NCI-H2029 treated with DMSO at 0.1 percent for 48 hours (cell line): ENCODE data around the gene HEATR5B.

Source experiments
- DNase-seq: peaks from one replicate; lab custom pipeline; 2025; lab: John Stamatoyannopoulos, UW

Gene HEATR5B

DNA sequence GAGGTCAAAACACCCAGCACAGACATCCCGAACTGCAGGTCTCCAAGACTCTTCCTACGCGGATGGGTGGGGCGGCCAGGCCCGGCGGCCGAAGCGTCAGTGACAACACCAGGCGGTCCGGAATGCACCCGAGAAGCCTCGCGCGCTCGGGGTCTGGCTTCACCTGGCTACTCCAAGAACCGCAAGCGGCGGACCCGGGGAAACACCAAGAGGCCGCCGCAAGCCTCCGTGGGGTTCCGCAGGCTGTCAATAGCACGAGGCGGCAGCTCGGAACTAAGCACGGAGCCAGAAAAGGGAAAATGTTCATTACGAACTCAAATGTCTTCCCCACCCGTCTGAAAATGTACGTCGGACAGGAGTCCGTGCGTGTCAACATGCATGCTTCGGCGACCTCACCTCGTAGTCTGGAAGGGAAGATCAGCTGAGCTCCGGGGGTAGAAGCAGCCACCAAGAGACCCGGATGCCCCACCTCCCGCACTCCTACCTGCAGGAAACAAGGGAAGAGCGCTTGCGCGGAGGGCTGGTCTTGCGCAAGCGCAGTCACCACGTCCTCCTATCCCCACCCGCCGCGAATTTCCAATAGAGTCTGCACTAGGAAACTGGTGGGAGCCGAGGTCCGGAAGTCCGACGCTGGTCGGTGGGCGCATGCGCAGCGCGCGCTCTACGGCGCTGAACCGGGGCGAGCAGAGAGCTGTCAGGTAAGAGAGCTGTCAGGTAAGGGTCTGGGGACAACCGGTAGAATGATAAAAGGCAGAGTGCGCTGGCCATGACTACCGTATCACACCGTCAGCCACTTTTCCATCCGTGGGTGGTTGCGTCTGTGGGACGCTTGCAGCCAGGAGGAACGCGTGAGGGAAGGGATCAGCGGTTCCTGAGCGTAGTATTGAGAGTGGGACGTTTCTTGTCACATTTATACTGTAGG is at the start of gene HEATR5B, which contains the start of gene GPATCH11:
Gene HEATR5B, minus strand, starts transcription at position 500 of the 922 bp plus-strand sequence. CDS start 958 bp downstream, outside the sequence.
Gene GPATCH11, plus strand, starts transcription at position 646 of the 922 bp plus-strand sequence. CDS start 3,864 bp downstream, outside the sequence.
- peak; percentile 88 for DNase-seq

DNA sequence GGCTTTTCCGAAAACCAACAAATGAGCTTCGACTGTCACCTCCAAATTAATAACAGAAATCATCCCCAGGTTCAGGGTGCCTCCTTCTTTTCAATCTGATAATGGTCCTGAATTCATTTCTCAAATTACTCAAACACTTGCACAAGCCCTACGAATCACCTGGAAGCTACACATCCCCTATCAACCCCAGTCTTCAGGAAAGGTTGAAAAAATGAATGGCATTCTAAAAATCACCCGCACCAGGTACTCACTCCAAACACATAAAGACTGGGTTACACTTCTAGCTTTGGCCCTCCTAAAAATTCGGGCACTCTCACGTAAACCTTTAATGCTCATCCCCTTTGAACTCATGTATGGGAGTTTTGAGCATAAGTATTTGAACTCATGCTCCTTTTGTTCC is 48.7 kb upstream of the HEATR5B start:
- DNase-seq: no peak

DNA sequence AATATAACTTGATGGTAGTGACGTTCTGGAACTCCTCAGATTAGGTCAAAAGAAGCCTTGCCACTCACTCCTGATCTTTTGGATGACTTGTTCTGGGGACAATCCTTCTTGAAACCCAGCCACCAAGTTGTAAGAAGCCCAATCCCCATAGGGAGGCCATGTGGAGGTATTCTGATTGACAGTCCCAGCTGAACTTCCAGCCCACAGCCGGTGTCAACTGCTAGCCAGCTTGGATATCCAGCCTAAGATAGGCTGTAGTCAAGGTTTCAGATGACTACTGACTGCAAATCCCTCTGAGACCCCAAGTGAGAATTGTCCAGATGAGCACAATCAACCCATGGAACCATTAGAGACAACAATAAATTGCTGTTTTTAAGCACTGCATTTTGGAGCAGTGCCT is 41.2 kb upstream of the HEATR5B start:
- DNase-seq: no peak

DNA sequence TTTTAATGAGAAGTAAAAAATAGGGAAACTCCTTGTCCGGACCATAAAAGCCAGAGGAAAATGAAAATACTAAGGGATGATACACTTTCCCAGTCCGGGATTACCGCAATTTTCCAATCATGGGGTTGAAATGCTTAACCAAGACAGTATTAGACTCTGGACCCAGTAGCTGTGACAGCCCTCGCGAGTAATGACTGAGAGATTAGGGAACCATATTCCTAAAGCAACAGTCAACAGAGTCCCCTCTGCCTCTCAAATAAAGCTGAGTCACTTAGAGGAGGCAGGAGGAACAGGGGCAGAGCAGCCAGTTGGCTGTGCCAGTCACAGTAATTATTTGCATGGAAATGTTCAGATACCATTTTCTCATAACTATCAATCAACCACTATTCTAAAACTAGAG is 35.0 kb upstream of the HEATR5B start:
- no peak for DNase-seq

DNA sequence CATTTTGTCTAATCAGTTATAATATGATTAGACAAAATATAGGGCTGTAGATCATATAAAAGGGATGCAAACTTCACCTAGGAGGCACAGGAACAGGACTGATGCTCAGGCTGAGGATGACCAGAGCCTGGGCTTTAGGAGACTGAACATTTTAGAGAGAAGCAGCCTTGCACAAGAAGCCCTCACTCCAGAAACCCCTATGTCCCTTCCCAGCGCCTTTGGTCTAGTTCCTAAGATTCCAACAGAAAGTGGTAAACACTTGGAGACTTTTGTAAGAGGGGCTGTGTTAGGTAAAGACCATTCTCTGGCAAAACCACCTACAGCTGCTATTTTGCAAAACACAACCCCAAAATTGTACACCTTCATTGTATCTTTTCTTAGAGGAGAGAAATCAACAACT is 33.4 kb upstream of the HEATR5B start:
- no peak for DNase-seq

DNA sequence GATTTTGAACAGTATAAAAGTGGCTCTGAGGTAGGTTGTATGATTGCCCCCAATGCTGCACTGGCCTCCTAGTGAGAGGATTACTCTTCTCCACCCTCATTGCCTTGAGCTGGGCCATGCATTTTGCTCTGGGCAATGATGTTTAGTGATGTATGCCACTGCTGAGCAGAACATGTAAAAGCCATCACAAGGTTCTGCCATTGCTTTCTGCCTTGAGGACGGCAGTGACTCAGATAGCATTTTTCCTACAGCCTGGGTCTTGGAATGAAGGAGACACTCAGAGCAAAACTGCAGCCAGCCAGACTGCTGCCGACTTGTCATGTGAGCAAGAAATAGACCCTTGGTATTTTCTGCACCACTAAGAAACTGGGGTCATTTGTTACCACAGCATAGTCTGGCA is 27.8 kb upstream of the HEATR5B start:
- DNase-seq: no peak

DNA sequence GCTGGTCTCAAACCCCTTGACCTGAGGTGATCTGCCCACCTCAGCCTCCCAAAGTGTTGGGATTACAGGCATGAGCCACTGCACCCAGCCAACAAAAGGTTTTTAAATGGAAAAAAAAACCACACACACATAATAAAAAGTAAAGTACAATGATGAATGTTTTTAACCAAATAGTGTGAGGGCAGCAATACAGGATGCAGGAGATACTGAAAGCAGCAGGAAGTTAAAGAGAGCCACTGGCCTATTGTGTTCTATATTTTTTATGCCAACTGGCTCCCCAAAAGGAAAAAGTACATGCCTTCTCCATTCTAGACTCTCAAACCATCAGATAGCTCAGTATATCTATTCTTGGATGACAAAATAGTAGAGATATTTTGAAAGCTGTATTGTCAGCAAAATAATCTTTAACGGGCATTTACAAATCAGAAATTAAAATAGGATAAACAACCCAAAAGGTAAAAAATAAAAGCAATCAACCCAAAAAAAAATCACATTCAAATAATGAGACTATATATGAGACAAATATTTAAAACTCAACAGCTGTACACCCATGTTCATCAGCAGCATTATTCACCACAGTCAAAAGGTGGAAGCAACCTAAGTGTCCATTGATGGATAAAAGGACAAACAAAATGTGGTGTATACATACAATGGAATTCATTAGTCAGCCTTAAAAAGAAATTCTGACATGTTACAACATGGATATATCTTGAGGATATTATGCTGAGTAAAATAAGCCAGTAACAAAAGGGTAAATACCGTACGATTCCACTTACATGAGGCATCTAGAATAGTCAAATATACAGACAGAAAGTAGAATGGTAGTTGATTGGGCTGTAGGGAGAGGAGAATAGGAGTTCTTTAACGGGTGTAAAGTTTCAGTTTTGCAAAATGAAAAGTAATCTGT is 26.4 kb upstream of the HEATR5B start:
- DNase-seq: no peak

DNA sequence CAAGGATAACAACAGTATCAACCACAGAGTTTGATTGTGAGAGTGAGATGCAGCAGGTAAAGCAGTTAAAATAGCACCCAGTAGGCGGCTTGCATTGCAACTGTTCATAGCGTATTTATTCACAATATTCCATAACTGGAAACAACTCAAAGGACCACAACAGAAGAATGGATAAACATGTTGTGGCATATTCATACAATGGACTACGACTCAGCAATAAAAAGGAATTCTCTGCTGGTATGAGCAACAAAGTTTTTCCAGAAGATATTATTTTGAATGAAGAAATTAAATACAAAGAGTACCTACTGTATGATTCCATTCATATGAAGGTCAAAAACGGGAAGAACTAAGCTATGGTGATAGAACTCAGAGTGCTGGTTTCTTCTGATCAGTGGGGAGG is 25.4 kb upstream of the HEATR5B start:
- DNase-seq: no peak

DNA sequence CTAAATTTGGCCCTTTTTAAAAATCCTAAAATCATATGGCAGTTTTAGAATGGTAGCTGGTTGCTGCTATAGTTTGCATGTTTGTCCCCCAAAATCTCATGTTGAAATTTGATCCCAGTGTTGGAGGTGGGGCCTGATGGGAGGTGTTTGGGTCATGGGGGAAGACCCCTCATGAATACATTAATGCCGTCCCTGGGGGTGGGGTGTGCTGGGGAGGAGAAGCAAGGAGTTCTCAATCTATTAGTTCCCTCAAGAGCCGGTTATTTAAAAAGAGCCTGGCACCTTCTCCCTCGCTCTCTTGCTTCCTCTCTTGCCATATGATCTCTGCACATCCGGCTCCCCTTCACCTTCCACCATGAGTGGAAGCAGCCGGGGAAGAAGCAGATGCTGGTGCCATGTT is 21.0 kb upstream of the HEATR5B start:
- DNase-seq: no peak

DNA sequence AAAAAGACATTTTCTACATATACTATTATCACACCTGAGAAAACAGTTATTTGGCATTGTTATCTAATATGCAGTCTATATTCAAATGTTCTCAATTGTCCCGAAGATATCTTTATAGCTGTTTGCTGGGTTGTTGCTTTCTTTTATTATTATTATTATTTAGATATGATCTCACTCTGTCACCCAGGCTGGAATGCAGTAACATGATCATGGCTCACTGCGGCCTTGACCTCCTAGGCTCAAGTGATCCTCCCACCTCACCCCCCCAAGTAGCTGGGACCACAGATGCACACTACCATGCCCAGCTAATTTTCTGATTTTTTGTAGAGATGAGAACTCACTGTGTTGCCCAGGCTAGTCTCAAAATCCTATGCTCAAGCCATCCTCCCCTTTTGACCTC is 20.0 kb upstream of the HEATR5B start:
- no peak for DNase-seq

DNA sequence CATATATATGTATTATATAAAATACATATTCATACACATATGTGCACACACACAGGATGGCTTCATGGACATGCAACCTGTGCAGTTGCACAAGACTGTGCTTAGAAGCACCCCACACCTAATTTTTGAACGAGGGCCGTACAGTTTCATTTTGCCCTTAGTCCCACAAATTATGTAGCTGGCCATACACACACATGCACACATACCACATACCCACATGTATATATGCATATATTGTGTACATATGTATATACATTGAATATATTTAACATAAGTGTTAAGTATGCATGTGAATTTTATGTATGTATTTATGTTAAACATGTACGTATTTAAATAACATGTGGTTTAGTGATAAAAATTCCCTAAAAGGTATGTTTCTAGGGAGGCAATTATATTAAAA is 18.4 kb upstream of the HEATR5B start:
- DNase-seq: no peak

DNA sequence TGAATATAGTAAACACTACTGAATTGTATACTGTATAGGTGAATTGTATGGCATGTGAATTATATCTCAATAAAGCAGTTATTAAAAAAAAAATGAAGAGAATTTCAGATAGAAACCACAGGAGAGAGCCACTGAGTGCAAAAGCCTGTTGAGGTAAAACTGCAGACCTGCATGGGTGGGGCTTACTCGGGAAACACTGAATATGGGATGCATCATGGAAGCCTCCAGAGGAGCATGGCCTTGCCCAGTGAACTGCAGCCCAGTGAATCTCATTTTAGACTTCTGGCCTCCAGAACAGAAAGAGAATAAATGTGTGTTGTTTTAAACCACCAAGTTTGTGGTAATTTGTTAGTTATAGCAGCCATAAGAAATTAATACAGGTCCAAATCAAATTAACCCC is 15.9 kb upstream of the HEATR5B start:
- DNase-seq: no peak

DNA sequence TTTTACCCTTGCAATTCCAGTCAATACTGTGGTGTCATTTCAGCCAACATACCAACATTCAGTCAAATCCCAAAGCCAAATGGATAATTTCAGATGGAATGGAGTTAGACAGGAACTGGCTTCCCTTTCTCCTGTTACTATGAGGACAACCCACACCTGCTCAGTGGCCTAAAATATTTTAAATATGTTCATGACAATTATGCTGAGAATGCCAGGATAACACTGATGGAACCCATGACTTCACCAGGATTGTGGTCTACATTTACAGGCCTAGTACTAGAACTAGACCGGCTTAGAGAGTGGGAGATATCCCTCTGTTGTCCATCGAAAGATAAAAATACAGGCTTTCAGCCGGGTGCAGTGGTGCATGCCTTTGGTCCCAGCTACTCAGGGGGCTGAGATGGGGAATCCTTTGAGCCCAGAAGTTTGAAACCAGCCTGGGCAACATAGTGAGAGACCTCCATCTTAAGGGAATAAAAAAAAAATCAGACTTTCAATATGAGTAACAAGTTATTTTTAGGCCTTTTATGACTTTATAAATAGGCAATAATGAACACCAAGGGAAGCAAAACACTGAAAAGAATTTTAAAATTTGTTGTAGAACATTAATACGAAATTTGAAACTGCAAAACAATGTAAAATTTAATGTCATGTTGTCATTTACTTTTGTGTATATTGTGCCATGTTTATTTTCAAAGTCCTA is 14.4 kb upstream of the HEATR5B start:
- DNase-seq: no peak

DNA sequence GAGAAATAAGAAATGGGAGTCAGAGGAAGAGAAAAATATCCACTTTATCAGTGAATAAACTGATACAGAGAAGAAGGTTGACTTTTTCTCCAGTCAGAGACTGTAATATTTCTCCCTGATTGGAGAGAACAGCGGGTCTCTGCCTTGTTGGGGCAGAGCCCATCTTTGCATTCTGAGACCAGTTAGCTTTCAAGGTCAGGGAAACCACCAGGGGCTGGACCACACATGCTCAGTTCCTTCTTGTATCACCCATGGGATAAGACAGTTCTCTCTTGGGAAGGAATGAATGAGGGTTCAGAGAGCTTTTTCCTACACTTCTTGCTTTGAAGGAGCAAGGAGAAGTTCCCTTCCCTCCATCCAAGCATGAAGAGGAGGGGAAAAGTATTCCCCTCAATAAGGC is 12.4 kb upstream of the HEATR5B start:
- no peak for DNase-seq

DNA sequence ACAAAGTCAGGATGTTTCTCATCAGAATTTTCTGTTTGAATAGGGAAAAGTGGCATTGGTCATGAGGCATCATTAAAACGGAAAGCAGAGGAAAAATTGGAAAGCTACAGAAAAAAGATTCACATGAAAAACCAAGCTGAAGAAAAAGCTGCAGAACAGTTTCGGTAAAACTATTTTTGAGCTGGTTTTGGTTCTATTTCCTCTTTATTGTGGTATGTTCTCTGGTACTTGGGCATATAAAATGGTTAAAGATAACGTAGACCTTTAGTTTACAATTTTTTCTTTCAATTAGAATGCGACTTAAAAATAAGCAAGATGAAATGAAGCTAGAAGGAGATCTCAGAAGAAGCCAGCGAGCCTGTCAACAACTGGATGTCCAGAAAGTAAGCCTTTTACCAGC is 7.7 kb upstream of the HEATR5B start:
- DNase-seq: no peak

DNA sequence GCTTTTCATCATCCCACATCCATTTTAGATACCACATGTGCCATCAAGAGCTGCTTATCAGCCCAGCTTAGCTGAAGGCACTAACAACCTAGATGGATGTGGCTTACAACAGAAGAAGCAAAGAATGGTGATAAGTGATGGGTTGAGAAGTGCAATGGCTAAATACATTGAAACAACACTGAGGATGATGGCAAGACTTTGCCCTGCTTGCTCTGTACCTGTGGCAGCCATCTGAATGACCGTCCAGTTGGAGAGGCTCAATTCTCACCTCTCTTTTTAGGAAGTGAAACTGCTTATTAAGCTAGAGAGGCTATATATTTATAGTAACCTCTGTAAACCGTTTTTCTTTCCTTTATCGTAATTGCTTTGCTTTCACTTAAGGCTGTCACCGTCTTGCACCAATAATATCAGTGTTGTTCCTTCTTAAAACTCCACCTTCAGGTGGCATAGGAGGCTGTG is 5.9 kb upstream of the HEATR5B start:
- DNase-seq: no peak

DNA sequence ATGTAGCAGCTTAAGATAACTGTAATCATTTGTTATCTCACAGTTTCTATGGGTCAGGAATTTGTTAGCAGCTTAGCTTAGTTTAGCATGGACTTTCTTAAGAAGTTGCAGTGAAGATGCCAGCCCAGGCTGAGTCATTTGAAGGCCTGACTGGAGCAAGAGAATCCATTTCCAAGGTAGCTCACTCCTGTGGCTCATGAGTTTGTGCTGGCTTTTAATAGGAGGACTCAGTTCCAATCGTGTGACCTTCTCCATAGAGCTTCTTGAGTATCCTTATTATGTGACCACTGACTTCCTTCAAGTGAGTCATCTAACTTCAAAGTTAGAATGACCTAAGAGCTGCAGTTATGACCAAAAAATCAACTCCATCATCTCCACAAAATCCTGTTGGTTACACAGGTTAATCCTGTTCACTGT is 1.6 kb upstream of the HEATR5B start:
- no peak for DNase-seq

DNA sequence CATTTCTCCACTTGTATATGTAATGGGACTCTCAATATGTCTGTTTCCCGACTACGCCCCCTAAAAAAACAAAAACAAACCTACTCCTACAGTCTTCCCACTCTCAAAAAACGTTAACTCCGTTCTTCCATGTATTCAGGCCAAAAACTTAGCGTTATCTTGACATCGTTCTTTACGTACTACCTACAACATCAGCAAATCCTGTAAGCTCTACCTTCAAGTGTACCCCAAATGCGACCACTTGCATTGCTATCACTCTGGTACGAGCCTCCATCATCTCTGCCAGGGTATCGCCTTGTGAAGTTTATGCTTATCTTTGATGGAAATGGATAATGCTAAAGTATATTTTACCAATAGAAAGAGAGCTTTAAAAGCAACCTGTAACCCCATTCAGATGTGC is 625 bp upstream of the HEATR5B start:
- DNase-seq: no peak

DNA sequence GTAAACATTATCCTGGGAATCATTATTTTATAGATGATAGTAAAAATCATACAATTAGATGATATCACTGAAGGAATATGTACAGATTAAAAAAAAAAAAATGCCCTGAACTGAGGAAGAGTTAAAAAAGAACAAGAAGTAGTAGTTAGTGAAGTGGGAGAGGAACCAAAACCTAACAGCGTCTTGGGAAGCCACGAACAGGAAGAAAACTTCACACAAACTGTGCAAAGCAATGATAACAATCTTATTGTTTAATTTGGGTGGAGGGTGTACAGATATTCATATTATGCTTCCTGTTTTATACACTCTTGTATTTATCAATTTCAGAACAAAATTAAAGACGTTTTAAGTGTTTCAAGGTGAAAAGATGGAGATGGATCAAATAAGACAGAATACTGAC is 3.5 kb downstream of the HEATR5B start:
- DNase-seq: no peak

DNA sequence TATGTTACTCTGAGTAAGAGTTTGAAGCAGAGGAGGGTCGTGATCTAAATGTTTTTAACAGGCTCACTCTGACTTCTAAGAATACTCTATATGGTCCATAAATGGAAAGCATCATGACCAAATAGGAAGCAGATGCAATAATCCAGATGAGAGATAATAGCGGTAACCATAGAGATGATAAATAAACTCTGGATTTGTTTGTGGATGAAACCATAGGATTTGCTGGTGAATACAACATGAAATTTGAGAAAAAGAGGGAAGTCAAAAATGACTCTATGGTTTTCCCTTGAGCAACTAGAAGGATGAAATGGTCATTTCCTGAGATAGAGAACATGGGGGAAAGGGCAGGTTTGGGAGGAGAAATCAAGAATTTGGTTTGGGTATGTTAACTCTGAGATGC is 3.9 kb downstream of the HEATR5B start:
- no peak for DNase-seq

DNA sequence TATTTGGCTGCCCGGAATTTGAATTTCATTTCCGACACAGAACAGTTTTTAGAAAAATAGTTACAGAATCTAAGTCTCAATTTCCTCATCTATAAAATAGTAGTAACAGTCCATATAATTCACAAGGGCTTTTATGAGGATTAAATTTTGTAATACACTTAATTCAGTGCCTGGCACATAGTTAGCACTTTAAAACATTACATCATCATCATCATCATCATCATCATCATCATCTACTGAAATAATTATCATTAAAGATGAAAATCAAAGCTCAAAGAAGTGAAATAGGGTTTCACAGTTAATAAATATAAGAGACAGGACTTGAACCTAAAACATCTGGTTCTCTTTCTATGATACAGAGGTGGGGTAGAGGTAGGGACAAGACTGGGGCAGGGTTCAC is 13.2 kb downstream of the HEATR5B start:
- DNase-seq: no peak

DNA sequence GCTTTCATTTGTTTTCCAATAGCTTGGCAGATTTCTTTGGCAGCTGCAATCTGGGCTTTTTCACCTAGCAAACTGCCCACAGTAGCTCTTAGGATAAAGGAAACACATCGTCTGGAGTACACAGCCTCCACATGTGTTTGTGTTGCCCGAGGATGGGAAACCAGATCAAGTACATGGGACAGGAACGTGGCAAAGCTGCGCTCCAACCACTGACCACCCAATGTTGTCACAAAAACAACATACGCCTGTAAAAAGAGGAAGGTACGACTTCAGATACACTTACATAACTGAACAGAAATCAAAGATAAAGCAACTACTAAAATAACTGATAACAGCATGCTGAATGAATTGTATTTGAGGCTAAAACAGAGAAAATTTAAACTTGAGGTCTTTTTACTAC is 15.5 kb downstream of the HEATR5B start:
- DNase-seq: no peak
